ENCODE measurements around the gene RCAN3. TPM values are rescaled to one million over a fixed set of nuclear protein-coding genes. Genes with fewer than 3 reads are reported as not detected.
A peak's percentile ranks its signal among the peaks of the same experiment; 100 is the strongest.

The RCAN3 gene
- total and polyA plus RNA-seq, 7 donors: 3.0 to 19.1 (median 6.4) TPM

- WGBS, 2 donors: 90 to 93% methylated on average over 3 of the region's 3 CpGs
- H3K27ac ChIP-seq: no peak overlapping the region
- TF ChIP-seq POLR2AphosphoS5 (IDR thresholded peaks at IDR 0.05) (no peak), EP300 (IDR thresholded peaks at IDR 0.05) (no peak), POLR2A (IDR thresholded peaks at IDR 0.05) (no peak), CTCF (IDR thresholded peaks at IDR 0.05) (no peak)
- H3K9me3 ChIP-seq: no peaks in the 10 kb centered on the region
- no peaks in the 10 kb centered on the region for H3K36me3 ChIP-seq
- no peak overlapping the region for H3K4me3 ChIP-seq
- intact Hi-C loops (cut with DNase I): no loop called here
- H3K4me1 ChIP-seq: peaks cover 0 to 11% (median 9%) of the 10 kb centered on the region in 4 donors
- no peak for DNase-seq
- peaks cover 24 to 57% (median 30%) of the 10 kb centered on the region in 3 donors for H3K27me3 ChIP-seq
Measured at GRCh38 chr1:24553931-24554330, 51.3 kb downstream of the RCAN3 start.

GRCh38 chr1:24554714-24555113 is 52.1 kb downstream of the RCAN3 start:
- Histone ChIP-seq H3K36me3 (no peaks in the 10 kb centered on the region), H3K4me3 (no peak overlapping the region), H3K27ac (no peak overlapping the region), H3K4me1 (peaks cover 0 to 11% (median 9%) of the 10 kb centered on the region in 4 donors), H3K27me3 (peaks cover 24 to 62% (median 37%) of the 10 kb centered on the region in 3 donors), H3K9me3 (no peaks in the 10 kb centered on the region)
- DNase-seq: no peak
- intact Hi-C loops (cut with DNase I): no loop called here
- 96 to 97% methylated on average over 4 of the region's 4 CpGs for WGBS, 2 donors
- TF ChIP-seq POLR2A (IDR thresholded peaks at IDR 0.05): no peak
- TF ChIP-seq EP300 (IDR thresholded peaks at IDR 0.05): no peak
- TF ChIP-seq POLR2AphosphoS5 (IDR thresholded peaks at IDR 0.05): no peak
- no peak for TF ChIP-seq CTCF (IDR thresholded peaks at IDR 0.05)

- Histone ChIP-seq H3K4me3 (peak within 1 kb of the TSS in 3 of 4 donors; percentile 12 to 24 (median 23)), H3K27me3 (peaks cover 24 to 62% (median 37%) of the 10 kb centered on the region in 3 donors)
- 1 to 2% methylated on average over 61 of the region's 61 CpGs for WGBS, 2 donors
Measured at GRCh38 chr1:24555591-24556413, 53.2 kb downstream of the RCAN3 start, which contains the start of gene NCMAP. Gene NCMAP (plus strand): TSS chr1:24556087. CDS start chr1:24595431, 39,344 bp downstream.

GRCh38 chr1:24556414-24556795 is 53.8 kb downstream of the RCAN3 start:
- Histone ChIP-seq H3K9me3 (no peaks in the 10 kb centered on the region), H3K27me3 (peaks cover 24 to 62% (median 37%) of the 10 kb centered on the region in 3 donors), H3K4me3 (peak overlapping the region in 1 of 4 donors; percentile 23), H3K4me1 (peaks cover 0 to 11% (median 9%) of the 10 kb centered on the region in 4 donors), H3K27ac (no peak overlapping the region), H3K36me3 (no peaks in the 10 kb centered on the region)
- intact Hi-C loops (cut with DNase I): no loop called here
- WGBS, 2 donors: 31 to 51% methylated on average over 19 of the region's 19 CpGs
- no peak for DNase-seq
- no peak for TF ChIP-seq CTCF (IDR thresholded peaks at IDR 0.05)
- no peak for TF ChIP-seq POLR2AphosphoS5 (IDR thresholded peaks at IDR 0.05)
- TF ChIP-seq POLR2A (IDR thresholded peaks at IDR 0.05): no peak
- TF ChIP-seq EP300 (IDR thresholded peaks at IDR 0.05): no peak

More at GRCh38 chr1:24555591-24556413, 53.2 kb downstream of the RCAN3 start, which contains the start of gene NCMAP:
- Histone ChIP-seq H3K4me1 (peaks cover 0 to 11% (median 9%) of the 10 kb centered on the region in 4 donors), H3K27ac (no peak within 1 kb of the TSS), H3K9me3 (no peaks in the 10 kb centered on the region), H3K36me3 (no peaks in the 10 kb centered on the region)
- TF ChIP-seq EP300 (IDR thresholded peaks at IDR 0.05) (no peak), POLR2A (IDR thresholded peaks at IDR 0.05) (no peak), POLR2AphosphoS5 (IDR thresholded peaks at IDR 0.05) (no peak), CTCF (IDR thresholded peaks at IDR 0.05) (no peak)
- intact Hi-C loops (cut with DNase I): no loop called here
- no peak for DNase-seq

Data from sigmoid colon (tissue), 7 donors.